Stimulated activated CD8-positive, alpha-beta memory T cell treated with anti-CD3 and anti-CD28 coated beads, Interleukin-15, amount 100 ng/mL, for 48 hours (primary cell): ENCODE measurements around the gene ZFHX2.
"Not testable (repeated sequence)": the region's sequence is repeated elsewhere in the genome, so short reads cannot be mapped to it uniquely, and the experiment has no call there.

Experiments
- DNase-seq, 2 donors: peaks; one replicate each; pipeline ENCODE4 v3.0.0-alpha.2; 2020; ENCODE audit warnings: low read depth in 2 of 2

The ZFHX2 gene

DNA sequence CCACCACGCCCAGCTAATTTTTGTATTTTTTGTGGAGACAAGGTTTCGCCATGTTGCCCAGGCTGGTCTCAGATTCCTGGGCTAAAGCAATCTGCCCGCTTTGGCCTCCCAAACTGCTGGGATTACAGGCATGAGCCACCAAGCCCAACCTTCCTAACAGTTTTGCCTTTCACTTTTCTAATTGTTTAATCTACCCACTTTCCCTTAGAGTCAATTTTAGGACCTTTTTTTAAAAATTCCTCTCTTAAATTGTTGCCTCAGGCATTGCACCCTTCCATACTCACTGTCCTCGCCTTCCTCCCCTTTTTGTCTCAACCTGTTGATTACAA, 11.5 kb downstream of the ZFHX2 start:
- no peak for DNase-seq

DNA sequence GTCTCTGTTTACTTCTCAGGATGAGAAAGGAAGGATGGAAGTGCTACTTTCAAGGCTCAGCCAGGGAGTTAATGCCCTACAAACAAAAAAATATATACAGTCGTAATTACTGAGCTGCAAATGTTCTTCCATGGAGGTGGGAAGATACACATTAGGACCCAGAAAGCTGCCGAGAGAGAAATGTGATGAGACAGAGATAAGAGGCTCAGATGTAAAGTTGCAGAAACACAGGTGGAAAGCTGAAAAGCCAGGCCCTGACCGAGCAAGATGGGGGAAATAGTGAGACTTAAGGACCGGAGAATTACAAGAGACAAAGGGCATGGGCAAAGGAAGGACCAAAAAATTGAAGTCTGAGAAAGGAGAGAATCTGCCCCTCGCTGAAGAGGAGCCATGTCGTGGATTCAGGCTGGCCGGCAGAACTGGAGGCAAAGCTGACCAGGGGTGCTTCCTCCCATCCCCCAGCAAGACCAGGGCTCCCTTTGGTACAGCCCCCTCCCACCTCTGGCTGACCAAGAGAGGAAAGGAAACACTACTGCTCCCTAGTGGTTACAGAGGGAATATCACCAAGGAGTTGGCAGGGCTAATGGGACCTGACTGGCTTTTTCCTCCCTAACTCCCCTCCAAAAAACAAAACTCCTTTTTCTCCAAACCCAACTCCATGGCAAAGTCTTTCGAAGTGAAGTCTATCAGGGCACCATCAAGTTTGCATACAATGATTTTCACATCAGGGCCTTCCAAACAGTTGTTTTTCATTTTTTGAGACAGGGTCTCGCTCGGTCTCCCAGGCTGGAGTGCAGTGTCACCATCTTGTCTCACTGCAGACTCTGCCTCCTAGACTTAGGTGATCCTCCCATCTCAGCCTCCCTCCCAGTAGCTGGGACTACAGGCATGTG, 12.1 kb downstream of the ZFHX2 start:
- no peak for DNase-seq

DNA sequence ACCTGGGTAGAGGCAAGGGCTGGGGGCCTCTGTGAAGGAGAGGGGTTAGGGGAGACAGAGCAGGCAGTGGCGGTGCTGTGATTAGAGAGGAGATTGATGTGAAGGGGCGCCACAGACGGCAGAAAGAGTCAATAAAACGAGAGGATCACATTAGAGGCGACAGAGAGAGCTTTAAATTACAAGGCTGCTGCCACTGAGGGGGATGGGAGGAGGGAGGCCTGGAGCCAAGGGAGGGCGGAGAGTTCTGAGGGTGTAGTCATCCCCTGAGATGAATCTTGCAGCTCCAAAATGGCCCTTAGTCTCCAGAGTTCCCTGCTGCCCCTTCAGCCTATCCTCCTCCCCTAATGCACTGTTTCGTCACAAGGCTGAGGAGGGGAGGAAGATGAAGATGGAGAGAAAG, 12.8 kb downstream of the ZFHX2 start:
- DNase-seq = no peak

DNA sequence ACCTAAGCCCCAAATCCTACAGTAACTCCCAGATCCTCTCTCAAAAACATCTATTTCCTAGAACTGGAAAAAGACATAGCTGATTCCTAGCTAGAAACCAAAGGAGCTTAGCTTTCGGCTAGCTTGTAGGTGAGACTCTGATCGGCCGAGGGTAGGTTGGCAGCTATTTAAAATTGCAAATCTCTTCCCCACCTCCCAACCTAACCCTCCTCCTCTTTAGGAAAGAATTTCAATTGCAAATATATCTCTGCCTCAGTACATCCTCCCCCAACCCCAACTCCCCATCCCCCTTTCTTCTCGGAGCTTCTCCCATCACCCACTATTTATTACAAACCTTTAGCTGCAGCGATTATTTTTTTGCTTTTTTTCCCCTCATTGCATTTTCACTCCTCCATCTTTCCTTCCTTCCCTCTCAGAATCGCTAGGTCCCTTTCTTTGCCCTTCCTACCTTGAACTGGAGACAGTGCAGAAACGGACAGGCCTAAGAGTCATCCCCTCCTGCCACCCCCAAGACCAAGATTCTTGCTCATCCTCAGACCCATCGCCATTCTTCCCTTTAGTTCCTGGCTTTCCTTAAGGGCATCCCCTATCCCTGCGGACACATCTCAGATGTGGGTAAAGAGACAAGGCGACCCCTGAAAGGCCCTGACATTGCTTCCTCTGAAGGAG, 13.4 kb downstream of the ZFHX2 start:
- DNase-seq = no peak

DNA sequence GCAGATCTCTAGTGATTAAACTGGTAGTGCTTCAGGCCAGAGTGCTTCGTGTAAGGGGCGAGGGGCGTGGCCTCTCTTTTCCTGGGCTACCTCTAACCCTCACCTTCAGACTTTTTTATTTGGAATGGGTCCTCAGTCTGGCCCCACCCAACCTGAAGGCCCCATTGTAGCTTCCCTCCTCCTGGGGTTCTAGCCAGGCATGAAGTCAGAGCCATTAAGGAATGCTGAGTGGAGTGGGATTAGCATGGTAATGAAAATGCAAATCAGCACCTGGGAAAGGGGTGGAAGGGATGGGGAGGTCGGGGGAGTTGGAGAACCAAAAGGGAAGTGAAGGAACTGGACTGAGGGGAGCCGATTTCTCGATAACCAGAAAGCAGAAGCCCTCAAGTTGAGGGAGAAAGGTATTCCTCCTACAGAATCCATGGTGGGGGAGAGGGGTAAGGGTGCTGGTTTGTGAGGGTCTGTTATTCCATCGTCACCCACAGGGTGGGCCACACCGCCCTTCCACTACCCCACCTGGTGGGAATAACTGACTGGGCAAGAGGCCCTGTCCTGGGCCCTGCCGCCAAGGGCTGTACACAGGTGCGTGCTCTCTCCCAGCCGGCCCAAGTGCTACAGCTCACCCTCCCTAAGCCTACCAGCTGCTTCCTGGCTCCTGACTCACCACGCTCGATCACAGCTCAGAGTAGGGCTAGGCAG, 14.1 kb downstream of the ZFHX2 start:
- DNase-seq = no peak

DNA sequence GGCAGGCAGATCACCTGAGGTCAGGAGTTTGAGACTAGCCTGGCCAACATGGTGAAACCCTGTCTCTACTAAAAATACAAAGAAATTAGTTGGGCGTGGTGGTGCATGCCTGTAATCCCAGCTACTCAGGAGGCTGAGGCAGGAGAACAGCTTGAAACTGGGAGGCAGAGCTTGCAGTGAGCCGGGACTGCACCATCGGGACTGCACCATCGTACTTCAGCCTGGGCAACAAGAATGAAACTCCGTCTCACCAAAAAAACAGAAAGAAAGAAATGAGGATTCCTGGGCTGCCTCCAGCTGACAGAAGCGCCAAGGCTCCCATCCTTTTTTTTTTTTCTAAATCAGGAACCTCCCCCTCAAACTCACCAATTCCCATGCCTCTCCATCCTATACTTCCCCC, 14.7 kb downstream of the ZFHX2 start:
- DNase-seq = not testable (repeated sequence)

DNA sequence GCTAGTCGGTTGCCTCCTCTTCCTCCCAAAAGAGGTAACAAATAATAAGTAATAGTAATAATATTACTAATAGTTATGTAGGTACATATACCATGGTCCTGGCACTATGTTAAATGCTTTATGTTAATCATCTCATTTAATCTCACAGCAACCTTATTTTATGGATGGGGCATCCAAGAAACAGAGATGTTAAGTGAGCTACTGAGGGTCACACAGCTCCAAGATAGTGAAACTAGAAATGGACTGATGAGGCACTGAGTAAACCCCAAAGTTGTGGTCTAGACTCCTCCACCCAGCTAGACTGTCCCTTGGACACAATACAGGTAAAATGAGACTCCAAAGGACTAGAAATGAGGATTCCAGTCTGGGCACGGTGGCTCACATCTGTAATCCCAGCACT, 15.1 kb downstream of the ZFHX2 start:
- no peak for DNase-seq

DNA sequence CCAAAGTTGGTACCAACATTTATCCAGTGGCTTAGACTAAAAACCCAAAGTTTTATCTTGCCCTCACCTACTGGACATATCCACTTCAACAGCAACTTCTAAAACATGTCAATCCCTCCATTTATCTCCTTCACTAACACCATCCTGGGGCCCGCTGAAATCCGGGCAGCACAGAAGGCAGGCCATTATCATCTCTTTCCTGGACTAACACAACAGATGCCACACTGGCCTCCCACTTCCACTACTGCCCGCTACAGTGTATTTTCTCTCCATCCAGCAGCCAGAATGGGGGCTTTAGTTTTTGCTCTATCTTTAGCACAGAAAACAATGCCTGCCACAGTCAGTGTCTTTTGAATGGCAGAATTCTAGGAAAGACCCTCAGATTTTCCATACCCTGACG, 15.6 kb downstream of the ZFHX2 start:
- DNase-seq = no peak

DNA sequence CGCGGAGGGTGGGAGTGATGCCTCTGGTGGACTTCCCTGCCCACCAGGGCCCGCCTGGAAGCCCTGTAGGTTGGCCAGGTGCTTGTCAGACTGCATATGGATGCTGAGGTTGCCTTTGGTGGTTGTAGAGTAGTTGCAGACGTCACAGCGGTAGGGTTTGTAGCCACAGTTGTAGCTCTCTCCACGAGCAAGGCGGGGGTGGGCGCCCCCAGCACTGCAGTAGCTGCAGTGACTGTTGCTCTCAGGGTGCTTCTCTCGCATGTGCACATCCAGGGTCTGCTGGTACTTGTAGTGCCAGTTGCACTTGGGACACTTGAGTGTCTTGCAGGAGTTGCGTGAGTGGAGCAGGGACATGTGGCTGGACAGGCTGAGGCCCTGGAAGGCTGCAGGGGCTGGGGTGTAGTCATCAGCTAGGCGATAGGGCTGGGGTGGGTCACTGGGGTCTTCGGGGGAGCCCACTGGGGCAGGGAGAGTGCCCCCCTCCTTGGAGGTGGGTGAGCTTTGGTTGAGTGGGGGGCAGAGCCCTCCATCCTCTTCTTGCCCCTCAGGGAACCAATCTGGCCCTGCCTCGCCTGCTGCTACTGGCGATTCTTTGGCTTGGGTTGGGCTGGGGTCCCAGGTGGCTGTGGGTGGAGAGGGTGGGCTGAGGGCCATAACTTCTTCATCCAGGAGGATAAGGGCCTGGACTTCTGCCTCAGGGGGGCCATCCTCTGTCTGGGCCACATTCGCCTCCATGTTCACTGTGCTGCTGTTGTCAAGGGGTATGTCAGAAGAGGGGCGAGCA, 17.7 kb downstream of the ZFHX2 start:
- DNase-seq = no peak

DNA sequence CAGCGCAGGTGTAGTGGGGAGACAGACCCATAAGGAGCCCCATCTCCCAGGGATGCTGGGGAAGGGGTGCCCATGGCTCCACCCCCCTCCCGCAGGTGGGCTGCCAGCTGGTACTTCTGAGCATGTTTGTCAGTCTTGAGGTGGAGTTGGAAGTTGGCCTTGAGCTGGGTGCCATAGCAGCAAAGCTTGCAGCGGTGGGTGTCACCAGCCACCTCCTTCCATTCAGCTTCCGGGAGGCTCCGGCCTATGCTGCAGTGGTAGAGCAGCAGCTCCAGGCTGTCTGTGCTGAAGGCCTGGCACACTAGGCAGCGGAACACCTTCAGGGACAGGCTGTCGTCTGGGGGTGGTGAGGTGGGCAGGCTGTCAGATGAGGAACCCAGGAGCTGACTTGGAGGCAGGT, 18.9 kb downstream of the ZFHX2 start:
- no peak for DNase-seq

DNA sequence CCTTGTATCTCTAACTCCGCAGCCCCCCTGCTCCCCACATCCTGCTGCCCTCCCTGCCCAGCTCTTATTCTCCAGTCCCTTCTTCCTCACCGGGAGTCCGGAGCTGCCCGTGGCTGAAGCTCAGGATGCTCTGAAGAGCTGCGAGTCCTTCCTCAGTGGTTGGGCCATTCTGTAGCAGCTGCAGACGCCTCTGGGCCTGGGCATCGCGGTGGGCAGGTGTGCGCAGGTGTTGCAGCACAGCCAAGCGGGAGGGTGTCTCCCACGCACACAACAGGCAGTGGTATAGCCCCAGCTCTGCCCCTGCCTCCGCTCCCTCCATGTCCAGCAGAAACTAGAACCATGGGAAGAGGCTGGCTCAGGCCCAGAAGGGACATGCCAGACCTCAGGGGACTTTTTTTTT, 20.2 kb downstream of the ZFHX2 start:
- DNase-seq = no peak

DNA sequence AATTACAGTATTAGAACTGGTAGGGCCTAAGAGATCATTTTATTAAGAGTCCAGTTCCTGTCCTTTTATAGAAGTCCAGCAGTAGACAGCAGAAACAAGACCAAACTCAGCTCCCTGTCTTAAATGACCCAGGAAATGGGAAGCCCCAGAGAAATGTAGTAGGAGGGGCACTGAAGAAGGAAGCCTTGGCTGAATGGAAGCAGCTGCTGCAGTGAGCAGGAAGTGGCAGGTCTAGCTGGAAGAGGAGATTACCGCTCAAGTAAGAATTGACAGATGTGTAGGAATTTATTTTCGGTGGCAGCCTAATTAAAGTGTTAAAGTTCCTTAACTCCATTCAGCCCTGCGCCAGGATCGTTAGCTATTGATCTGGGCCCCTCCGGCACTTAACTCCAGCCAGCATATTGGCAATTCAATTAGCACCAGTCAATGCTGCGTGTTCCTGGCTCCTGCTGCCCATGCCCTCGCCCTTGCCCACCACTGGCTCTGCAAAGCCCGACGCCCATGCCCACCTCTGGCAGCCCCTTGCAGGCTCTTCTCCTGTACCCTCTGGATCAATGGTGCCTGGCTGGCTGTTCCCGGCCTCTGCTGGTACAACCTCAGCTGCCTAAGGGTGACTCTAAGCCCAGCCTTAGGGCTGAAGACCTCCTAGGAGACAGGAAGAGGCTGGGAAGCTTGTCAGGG, 21.1 kb downstream of the ZFHX2 start:
- DNase-seq = no peak

DNA sequence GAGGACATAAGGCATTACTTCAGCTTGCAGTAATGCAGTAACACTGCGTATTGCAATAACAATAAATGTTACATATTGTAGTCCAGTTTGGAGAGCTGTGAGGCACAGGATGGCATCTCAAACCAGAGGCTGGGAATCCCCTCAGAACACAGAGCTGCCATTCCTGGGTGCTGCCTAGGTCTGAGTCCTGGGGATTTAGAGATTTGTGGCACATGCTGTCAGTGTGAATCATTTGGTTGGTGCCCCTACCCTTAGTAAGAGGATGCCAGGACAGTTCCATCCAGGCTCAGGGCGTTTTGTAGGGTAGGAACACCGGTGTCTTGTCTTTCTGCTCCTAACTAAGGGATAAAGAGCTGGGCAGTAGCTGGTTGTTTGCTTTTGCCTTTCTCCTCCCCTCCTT, 22.5 kb downstream of the ZFHX2 start:
- DNase-seq = no peak

DNA sequence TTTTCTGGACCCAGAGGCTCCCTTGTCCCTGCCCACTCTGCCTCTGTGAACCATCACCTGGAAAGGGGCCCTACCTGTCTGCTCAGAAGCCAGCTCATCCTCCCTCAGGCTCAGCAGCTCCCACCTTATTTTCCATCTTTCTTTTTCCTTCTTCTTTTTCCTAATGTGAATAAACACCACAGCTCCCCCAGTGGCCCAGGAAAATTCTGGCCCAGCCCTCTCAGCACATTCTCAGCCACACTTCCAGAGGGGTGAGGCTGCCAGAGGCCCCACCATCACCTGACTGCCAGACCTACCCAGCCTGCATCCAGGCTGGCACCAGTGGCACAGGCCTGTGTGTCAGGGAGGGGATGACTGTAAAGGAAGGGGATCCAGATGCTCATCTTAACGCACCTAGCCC, 23.0 kb downstream of the ZFHX2 start:
- DNase-seq = no peak

DNA sequence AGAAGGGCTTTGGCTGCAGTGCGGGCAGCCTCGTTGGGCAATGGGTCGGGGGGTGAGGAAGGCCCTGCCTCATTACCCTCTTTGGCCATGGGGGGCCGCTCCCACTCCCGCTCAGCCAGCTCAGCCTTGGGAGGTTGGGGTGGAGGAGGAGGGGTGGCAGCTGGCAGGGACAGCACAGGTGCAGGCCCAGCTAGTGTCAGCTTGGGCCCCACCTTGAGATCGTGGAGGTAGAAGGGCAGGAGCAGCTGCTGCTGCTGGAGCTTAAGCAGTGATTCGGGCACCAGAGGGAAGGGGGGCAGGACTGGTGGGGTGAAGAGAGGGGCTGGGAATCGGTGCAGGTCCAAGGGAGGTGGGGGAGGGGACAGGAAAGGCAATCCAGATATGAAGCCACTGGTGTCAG, 26.0 kb downstream of the ZFHX2 start:
- DNase-seq = no peak

DNA sequence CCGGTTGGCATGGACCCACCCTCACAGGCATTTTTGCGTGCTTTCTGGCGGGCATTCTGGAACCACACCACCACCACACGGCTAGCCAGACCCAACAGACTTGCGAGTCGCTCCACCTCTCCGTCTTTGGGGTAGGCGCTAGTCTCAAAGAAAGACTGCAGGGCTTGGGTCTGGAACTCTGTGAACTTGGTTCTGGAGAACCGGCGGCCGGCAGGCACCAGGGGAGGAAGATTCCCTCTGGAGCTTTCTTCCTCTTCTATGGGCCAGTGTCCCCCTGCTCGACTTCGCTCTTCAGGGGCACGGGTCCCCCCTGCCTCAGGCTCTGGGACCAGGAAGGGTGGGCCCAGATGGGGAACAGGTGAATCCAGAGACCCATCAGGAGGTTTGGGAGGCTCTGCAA, 26.6 kb downstream of the ZFHX2 start:
- DNase-seq = no peak

DNA sequence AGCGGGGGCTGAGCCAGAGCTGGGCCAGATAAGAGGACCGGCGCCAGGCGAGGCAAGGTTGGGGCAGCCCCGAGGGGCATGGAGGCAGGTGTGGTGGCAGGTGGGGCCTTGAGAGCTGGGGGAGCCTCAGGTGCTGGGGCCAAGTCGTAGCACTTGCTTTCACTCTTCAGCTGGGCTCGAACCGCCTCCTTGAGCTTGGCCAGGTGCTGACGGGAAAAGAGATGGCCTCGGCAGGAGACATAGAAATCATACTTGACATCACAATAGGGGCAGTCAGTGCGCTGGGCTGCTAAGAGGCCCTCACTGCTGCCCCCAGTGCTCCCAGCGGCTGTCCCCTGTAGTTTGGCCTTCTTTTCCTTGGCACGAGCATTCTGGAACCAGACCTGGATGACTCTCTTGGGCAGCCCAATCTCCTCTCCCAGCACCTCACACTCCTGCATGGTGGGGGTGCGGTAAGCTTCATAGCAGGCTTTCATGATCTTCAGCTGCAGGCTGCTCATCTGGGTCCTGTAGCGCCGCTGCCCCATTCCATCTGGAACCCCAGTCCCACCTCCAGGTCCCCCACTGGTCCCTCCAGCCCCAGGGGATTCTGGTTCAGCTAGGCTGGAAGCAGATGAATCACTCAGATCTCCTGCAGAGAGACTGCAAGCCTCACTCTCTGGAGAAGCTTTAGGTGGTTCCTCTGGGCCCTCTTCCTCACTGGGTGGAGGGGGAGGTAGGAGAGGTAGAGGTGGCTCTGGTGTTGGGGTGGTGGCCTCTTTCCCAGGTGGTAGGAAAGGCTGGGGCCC, 28.1 kb downstream of the ZFHX2 start:
- DNase-seq = no peak

DNA sequence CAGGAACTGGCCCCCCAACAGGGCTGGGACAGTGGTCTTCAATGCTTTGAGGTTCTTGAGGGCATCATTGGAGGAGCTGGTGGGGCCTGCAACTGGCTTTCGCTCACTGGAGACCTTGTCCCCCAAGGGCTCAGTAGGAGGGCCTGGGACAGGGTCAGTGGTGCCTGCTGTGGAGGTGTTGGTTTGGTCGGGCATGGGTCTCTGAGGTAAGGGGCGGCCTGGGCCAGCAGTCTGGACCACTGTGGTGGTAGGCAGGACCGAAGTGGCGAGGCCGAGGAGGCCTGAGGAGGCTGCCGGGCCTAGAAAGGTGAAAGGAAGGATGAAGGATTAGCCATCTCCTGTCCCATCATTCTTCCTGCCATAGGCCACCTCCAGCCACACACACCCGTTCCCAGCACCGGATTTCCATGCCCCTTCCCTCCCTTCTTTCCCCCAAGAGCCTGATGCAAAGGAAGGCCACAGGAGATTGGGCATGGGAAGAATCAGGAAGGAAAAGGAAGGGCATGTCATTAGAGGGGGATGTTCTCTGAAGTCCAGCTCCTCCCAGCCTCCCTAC, 28.8 kb downstream of the ZFHX2 start:
- no peak for DNase-seq

DNA sequence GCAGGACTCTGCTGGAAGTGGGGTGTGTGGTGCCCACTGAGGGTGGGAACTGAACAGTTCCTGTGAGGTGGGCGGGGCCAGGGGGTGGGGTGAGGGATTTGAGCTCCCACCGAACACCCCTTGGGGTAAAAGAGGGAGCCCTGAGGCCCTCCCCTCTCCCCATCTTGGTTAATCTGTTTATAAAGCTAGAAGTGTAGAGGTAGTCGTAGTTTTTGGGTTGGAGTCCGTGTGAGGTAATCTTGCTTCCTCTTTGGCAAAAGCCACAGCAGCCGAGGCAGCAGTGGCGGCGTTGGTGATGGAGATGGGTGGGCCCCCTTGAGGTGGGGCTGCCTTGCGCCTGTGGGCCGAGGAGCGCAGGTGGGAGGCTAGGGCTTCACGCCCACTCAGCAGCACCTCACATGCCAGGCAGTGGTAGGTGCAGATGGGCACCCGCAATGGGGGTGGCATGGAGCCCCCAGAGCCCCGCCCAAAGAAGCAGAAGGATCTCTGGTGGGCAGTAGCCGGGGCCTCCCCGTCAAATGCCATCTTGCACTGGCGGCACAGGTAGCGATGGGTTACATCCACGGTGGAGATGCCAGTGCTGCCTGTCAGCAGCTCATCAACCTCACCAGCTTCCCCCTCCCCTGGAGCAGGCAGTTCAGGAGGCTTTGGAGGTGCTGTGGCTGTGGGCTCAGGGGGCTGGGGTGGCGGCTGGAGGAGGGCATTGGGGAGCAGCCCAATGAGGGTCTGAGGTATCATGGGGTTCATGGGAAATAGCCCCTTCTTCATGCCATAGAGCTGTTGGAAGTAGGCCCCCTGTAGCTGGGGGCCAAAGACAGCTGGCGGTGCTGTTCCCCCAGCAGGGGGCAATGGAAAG, 29.6 kb downstream of the ZFHX2 start:
- no peak for DNase-seq
